ENCODE results near the gene BMERB1. TPM values are rescaled to one million over a fixed set of nuclear protein-coding genes. Genes with fewer than 3 reads are reported as not detected.
A peak's percentile ranks its signal among the peaks of the same experiment; 100 is the strongest.

BMERB1 gene
- total and polyA plus RNA-seq, 9 of the 15 experiments (the other 6 are each of a cell fraction or from before 2014, with no cell fraction given): 0.29 to 2.9 (median 0.94) TPM

GRCh38 chr16:15576960-15577958 lies 142.9 kb downstream of the BMERB1 start (continued):
- TF ChIP-seq JUND (IDR thresholded peaks at IDR 0.05; ENCODE audit: borderline replicate concordance, low read depth, low read length) (no peak; the same call in none of the 2 replicates), JUND (tag; IDR thresholded peaks at IDR 0.05; ENCODE audit: borderline replicate concordance, low read depth, low read length) (no peak), ZNF395 (CRISPR knock-in tag; IDR thresholded peaks at IDR 0.05) (peak; percentile 51; the same call in 1 of the 2 replicates), DMBX1 (CRISPR knock-in tag; IDR thresholded peaks at IDR 0.05; ENCODE audit: borderline replicate concordance) (peak; percentile 61; the same call in 1 of the 2 replicates), DNMT1 (IDR thresholded peaks at IDR 0.05) (peak; percentile 23; the same call in 1 of the 2 replicates), XRCC5 (IDR thresholded peaks at IDR 0.05; ENCODE audit: low read depth, low read length) (0 out of 2 replicates have a peak, but pooled peaks have one; percentile 20), NFIX (CRISPR knock-in tag; IDR thresholded peaks at IDR 0.05; ENCODE audit: low read depth) (no peak), POLR2G (IDR thresholded peaks at IDR 0.05; ENCODE audit: low read depth, low read length) (peak; percentile 40), POLR2A (conservative IDR thresholded peaks at IDR 0.05) (no peak), PPARD (CRISPR knock-in tag; IDR thresholded peaks at IDR 0.05) (no peak), FOXK1 (CRISPR knock-in tag; IDR thresholded peaks at IDR 0.05; ENCODE audit: borderline replicate concordance) (peak; percentile 86), CREM (IDR thresholded peaks at IDR 0.05; ENCODE audit: low read depth) (peak; percentile 85), CBX1 (IDR thresholded peaks at IDR 0.05; ENCODE audit: low read depth) (0 out of 2 replicates have a peak, but pooled peaks have one; percentile 7), CREBBP (IDR thresholded peaks at IDR 0.05; ENCODE audit: low read depth, low read length) (no peak), PTRF (tag; IDR thresholded peaks at IDR 0.05) (no peak), IFI16 (CRISPR knock-in tag; IDR thresholded peaks at IDR 0.05) (no peak), HIVEP1 (CRISPR knock-in tag; IDR thresholded peaks at IDR 0.05) (0 out of 2 replicates have a peak, but pooled peaks have one; percentile 13)
- TF ChIP-seq, protein P1, sequence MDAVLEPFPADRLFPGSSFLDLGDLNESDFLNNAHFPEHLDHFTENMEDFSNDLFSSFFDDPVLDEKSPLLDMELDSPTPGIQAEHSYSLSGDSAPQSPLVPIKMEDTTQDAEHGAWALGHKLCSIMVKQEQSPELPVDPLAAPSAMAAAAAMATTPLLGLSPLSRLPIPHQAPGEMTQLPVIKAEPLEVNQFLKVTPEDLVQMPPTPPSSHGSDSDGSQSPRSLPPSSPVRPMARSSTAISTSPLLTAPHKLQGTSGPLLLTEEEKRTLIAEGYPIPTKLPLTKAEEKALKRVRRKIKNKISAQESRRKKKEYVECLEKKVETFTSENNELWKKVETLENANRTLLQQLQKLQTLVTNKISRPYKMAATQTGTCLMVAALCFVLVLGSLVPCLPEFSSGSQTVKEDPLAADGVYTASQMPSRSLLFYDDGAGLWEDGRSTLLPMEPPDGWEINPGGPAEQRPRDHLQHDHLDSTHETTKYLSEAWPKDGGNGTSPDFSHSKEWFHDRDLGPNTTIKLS (IDR thresholded peaks at IDR 0.05; ENCODE audit: borderline replicate concordance, low read depth): peak; percentile 73; the same call in 1 of the 2 replicates
- TF ChIP-seq, protein P2, sequence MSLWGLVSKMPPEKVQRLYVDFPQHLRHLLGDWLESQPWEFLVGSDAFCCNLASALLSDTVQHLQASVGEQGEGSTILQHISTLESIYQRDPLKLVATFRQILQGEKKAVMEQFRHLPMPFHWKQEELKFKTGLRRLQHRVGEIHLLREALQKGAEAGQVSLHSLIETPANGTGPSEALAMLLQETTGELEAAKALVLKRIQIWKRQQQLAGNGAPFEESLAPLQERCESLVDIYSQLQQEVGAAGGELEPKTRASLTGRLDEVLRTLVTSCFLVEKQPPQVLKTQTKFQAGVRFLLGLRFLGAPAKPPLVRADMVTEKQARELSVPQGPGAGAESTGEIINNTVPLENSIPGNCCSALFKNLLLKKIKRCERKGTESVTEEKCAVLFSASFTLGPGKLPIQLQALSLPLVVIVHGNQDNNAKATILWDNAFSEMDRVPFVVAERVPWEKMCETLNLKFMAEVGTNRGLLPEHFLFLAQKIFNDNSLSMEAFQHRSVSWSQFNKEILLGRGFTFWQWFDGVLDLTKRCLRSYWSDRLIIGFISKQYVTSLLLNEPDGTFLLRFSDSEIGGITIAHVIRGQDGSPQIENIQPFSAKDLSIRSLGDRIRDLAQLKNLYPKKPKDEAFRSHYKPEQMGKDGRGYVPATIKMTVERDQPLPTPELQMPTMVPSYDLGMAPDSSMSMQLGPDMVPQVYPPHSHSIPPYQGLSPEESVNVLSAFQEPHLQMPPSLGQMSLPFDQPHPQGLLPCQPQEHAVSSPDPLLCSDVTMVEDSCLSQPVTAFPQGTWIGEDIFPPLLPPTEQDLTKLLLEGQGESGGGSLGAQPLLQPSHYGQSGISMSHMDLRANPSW (CRISPR knock-in tag; IDR thresholded peaks at IDR 0.05): 0 out of 2 replicates have a peak, but pooled peaks have one; percentile 32
- TF ChIP-seq, protein P3, sequence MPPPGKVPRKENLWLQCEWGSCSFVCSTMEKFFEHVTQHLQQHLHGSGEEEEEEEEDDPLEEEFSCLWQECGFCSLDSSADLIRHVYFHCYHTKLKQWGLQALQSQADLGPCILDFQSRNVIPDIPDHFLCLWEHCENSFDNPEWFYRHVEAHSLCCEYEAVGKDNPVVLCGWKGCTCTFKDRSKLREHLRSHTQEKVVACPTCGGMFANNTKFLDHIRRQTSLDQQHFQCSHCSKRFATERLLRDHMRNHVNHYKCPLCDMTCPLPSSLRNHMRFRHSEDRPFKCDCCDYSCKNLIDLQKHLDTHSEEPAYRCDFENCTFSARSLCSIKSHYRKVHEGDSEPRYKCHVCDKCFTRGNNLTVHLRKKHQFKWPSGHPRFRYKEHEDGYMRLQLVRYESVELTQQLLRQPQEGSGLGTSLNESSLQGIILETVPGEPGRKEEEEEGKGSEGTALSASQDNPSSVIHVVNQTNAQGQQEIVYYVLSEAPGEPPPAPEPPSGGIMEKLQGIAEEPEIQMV (tag; conservative IDR thresholded peaks at IDR 0.05; ENCODE audit: low read depth): peak; percentile 61; the same call in 1 of the 2 replicates

All from K562 (cell line).